G401 (cell line): Measurements from ENCODE around the gene GEN1. TPM values are rescaled to one million over a fixed set of nuclear protein-coding genes. Genes with fewer than 3 reads are reported as not detected.

Experiments
- DNase-seq: peaks from one replicate; pipeline ENCODE4 v3.0.0-alpha.2; 2015; ENCODE audit warnings: low spot score
- in situ Hi-C: cut with HindIII; loops from 2 replicates; pipeline ENCODE4 v1.10.0; 2016; ENCODE audit warnings: low sequenced_read_pairs, mixed read lengths
- total RNA-seq: library from RNA; depleted of rRNA; stranded (reverse); fragments of >200 nt; shearing (Covaris generic); gene quantifications from 2 replicates; pipeline ENCODE4 v1.2.3, GENCODE V29; 2014; rRNA removed

Gene GEN1, protein sequence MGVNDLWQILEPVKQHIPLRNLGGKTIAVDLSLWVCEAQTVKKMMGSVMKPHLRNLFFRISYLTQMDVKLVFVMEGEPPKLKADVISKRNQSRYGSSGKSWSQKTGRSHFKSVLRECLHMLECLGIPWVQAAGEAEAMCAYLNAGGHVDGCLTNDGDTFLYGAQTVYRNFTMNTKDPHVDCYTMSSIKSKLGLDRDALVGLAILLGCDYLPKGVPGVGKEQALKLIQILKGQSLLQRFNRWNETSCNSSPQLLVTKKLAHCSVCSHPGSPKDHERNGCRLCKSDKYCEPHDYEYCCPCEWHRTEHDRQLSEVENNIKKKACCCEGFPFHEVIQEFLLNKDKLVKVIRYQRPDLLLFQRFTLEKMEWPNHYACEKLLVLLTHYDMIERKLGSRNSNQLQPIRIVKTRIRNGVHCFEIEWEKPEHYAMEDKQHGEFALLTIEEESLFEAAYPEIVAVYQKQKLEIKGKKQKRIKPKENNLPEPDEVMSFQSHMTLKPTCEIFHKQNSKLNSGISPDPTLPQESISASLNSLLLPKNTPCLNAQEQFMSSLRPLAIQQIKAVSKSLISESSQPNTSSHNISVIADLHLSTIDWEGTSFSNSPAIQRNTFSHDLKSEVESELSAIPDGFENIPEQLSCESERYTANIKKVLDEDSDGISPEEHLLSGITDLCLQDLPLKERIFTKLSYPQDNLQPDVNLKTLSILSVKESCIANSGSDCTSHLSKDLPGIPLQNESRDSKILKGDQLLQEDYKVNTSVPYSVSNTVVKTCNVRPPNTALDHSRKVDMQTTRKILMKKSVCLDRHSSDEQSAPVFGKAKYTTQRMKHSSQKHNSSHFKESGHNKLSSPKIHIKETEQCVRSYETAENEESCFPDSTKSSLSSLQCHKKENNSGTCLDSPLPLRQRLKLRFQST
- 8.7 and 15.9 TPM in 2 replicates for total RNA-seq

DNA sequence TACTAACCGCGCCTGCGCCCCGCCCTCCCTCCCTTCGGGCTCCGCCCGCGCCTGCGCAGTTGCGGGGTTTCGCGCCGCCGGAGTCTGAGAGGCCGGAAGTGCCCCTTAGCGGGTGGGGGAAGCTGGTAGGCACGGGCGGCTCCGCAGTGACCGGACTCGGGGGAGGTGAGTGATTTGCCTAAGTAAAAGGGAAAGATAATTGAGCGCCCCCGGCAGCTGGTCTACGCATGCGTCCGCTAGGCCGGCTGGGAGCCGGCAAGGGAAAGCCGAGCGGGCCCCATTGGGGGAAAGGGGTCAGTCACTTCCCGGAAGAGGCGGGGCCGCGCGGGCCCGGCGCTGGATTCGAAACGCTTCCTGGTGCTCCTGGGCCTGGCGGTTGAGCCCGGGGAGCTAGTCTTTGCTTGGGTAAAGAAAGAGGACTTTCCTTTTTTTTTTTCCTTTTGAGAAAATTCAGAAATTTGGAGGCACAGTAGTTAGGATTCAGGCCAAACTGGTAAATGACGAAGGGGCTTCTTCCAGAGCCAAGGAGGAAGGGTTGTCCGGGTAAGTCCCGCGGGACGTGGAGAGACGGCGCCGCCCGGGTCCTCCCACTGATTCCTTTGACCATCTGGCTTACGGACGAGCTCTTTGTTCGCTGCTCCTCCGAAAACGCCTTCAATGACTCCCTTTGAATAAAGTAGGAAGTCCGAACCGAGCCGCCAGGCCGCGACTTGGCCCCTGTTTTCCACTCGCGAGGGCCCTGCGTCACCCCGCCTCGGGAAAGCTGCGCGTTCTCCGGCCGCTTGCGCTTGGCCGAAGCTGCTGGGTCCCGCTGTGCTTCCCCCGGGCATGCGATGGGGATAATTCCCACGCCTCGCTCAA is at the start of gene GEN1, which contains the start of gene SMC6:
Gene GEN1, plus strand, starts transcription at position 336 of the 861 bp plus-strand sequence. CDS start 5,806 bp downstream, outside the sequence.
Gene SMC6, minus strand, starts transcription at position 8 of the 861 bp plus-strand sequence. CDS start 7,864 bp downstream, outside the sequence.
- in situ Hi-C loops: no loop called here
- peak; percentile 91 for DNase-seq

GRCh38 chr2:17706845-17707244 is 47.1 kb upstream of the GEN1 start:
- no peak for DNase-seq
- in situ Hi-C loops: no loop called here

DNA sequence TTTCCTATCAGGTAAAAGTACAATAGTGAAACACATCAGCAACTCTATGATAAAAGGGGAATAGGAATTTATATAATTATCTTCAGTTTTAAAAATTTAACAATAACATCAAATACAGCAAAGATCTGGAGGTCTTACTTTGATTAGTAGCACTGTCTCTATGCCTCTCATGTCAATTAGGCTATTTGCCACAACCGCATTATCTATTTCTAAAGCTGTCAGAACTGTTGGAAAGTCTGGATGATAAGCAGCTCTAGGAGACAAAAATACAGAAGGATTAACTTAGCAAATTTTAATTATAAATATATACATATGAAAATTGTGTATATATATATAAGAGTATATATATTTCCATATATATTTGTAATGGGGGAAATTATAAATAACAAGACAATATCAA is 45.4 kb upstream of the GEN1 start:
- in situ Hi-C loops: no loop called here
- no peak for DNase-seq

GRCh38 chr2:17709897-17710296 is 44.0 kb upstream of the GEN1 start:
- DNase-seq: no peak
- in situ Hi-C loops: no loop called here

- no peak for DNase-seq
- in situ Hi-C loops: no loop called here
Observed at GRCh38 chr2:17710547-17711248, 43.2 kb upstream of the GEN1 start.

DNA sequence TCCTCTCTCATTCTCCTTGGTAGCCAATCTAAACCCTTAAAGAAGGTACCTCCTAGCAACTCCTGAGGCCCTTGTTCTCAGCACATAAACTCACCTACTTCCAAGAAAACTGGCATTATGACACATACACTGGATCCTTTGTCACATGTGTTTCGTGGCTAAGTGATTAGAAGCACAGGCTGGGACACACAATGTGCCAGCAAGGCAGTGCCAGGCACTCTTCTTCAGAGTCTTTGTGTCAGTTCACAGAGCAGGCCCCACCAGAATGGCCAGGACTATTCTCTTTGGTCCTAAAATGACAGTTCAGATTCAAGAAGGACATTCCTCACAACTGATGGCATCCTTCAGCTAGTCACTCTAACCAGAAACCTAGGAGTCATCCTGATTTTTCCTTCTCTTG is 40.6 kb upstream of the GEN1 start:
- in situ Hi-C loops: no loop called here
- DNase-seq: no peak

- in situ Hi-C loops: no loop called here
- DNase-seq: no peak
Observed at GRCh38 chr2:17717666-17718065, 36.3 kb upstream of the GEN1 start.

GRCh38 chr2:17718689-17719088 is 35.2 kb upstream of the GEN1 start:
- in situ Hi-C loops: no loop called here
- DNase-seq: no peak

DNA sequence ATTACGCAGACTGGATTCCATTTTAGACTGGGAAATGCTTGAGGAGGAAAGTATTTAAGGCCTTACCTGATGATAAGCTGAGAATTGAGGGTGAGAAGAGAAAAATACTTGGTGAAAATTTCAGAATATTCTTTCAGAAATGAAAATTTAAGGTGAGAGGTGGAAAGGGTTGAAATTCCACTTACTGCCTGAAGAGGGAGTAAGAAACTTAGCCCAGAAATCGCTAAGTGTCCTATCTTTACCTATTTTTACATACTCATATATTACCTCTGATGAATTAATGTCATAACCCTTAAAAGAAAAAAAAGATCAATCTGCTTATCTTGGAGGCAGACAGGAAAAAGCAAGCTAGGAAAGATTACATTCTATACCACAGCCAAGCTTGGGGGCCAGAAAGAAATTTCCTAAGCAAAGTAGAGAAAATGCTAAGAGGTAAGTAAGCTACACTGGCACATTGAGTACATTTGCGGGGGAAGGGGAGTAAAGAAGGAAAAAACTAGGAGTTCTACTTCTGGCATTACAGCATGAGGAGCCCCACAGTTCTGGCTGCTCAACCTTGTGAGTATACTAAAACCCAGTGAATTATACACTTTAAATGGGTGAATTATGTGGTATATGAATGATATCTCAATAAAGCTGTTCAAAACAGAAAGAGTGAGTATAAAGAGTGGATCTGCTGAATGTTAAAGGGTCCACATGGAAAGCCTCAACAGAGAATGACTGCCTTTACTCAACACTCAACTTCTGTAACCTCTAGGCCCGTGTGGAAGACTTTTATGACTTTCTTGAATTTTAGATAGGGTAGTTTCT is 34.2 kb upstream of the GEN1 start:
- DNase-seq: peak; percentile 24
- in situ Hi-C loops: no loop called here

DNA sequence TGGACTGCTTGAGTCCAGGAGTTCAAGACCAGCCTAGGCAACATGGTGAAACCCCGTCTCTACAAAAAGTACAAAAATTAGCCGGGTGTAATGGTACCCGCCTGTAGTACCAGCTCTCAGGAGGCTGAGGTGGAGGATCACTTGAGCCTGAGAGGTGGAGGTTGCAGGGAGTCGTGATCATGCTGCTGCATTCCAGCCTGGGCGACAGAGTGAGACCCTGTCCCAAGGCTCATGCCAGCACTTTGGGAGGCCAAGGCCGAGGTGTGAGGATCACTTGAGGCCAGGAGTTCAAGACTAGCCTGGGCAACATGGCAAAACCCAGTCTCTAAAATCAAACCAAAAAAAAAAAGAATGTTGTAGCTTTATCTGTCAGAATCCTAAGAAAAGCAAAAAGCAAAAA is 25.7 kb upstream of the GEN1 start:
- in situ Hi-C loops: no loop called here
- DNase-seq: no peak

GRCh38 chr2:17729880-17730279 is 24.1 kb upstream of the GEN1 start:
- in situ Hi-C loops: no loop called here
- no peak for DNase-seq

DNA sequence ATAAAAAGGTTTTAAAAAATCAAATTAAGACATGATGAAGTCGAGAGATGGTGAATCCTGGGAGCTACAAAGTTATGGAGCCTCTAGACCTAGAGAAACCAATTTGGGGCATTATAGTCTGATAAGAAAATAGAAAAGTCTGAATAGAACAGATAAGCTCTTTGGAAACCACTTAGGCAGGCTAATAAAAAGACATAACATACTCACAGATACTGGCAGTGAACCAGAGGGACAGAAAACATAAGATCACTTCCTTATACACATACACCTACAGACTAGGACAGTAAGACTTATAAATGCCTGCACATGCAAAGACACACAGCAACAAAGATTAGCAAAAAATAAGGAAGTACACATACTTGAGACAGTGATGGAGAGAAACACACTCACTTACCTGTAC is 20.3 kb upstream of the GEN1 start:
- in situ Hi-C loops: no loop called here
- no peak for DNase-seq

GRCh38 chr2:17735864-17736263 is 18.1 kb upstream of the GEN1 start:
- in situ Hi-C loops: no loop called here
- no peak for DNase-seq

GRCh38 chr2:17736989-17737388 is 16.9 kb upstream of the GEN1 start:
- DNase-seq: no peak
- in situ Hi-C loops: no loop called here

DNA sequence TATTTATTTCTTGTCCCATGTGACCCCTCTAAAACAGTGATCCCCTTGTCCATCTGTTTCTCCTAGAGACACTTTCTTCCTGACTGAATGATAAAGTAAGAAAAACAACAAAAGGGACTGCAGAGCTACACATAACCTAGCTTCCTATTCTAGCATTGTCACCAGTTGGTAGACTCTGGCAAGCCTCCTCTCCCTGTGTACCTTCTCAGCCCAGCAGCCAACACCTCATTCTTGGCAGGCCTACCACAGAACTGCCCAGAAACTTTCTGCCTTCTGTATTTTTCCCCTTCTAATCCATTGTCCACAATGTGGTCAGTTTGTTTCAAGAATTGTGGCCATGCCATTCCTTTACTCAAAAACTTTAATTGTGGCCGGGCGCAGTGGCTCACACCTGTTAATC is 13.7 kb upstream of the GEN1 start:
- in situ Hi-C loops: no loop called here
- no peak for DNase-seq

DNA sequence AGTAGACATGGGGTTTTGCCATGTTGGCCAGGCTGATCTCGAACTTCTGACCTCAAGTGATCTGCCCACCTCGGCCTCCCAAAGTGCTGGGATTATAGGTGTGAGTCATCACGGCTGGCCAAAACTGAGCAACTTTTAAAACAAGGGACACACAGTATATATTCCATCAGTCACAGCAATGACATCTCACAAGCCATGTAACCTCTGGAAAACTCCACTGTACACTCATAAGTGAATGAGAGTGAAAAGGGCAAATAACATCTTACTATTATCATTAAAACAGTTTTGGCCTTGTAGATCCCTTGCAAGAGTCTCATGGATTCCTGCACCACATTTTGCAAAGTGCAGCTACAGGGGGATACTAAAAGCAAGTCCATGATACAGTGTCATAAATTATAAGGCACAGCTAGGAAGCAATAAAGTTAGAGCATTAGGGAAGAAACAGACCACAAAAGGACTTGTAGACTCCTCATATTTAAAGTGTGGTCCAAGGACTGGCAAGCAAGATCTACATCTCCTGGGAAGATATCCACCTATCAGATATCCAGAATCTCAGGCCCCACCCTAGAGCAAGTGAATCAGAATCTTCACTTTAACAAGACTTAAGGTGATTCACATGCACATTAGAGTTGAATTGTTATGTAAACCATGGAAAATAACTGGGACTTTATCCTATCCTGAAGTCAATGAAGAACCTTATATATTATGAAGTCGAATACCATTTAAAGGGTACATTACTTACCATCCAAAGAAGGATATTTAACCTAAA is 6.1 kb upstream of the GEN1 start:
- DNase-seq: no peak
- in situ Hi-C loops: no loop called here

DNA sequence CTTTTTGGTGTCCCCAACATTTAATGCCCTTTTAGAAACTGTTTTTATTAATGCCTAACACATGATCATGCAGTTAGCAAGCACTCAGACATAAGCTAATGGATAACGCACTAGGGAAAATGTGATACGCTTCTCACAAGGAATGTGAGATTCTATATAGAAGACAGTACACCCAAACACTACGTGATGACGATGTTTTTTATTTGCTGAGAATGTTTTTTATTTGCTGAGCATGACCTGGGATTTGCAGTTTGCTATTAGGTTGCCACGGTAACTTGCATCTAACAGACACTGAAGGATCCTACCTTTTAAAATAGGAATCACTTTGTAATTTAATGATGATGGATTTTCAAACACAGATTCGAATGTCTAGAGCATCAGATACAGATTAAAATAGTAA is 5.2 kb upstream of the GEN1 start:
- in situ Hi-C loops: no loop called here
- DNase-seq: no peak
